ENCODE results near the gene COL4A2. TPM values are rescaled to one million over a fixed set of nuclear protein-coding genes. Genes with fewer than 3 reads are reported as not detected.

Gene COL4A2
- total RNA-seq, 1 experiment from 2014 or later: 74.5 TPM

- H3K9me3 ChIP-seq (ENCODE audit: low read length): no peaks in the 10 kb centered on the region
- H3K4me3 ChIP-seq (ENCODE audit: low read length): no peak overlapping the region
- H3K9me2 ChIP-seq (replicated peaks; ENCODE audit: low read length): no peaks in the 10 kb centered on the region
- H3K4me1 ChIP-seq (ENCODE audit: insufficient read depth, low read length): no peaks in the 10 kb centered on the region
- H3K4me2 ChIP-seq (ENCODE audit: low read length): no peak overlapping the region
- H2AFZ ChIP-seq (ENCODE audit: low read length): no peak overlapping the region
- no peaks in the 10 kb centered on the region for H4K20me1 ChIP-seq (ENCODE audit: low read length)
- no peak overlapping the region for H3K9ac ChIP-seq (ENCODE audit: low read length)
- no peaks in the 10 kb centered on the region for H3K79me2 ChIP-seq (ENCODE audit: low read length)
- no TSS peak for BruUV-seq (replicated peaks)
- no peaks in the 10 kb centered on the region for H3K27me3 ChIP-seq (ENCODE audit: low read length)
- POLR2A ChIA-PET (ENCODE audit: unreplicated experiment): no interaction called here
- ATAC-seq (no peak), DNase-seq (no peak)
- no peaks in the 10 kb centered on the region for H3F3A ChIP-seq (ENCODE audit: low read length, unreplicated experiment)
- intact Hi-C loops (cut with micrococcal nuclease): no loop called here
- H3K36me3 ChIP-seq (ENCODE audit: low read depth, low read length): no peaks in the 10 kb centered on the region
- TF ChIP-seq EZH2 (IDR thresholded peaks at IDR 0.05; ENCODE audit: low read length, unreplicated experiment): no peak
- TF ChIP-seq CTCF (conservative IDR thresholded peaks at IDR 0.05; ENCODE audit: low read depth, low read length): no peak
- TF ChIP-seq EZH2phosphoT487 (IDR thresholded peaks at IDR 0.05; ENCODE audit: borderline replicate concordance, low read length): no peak
- CTCF ChIA-PET: no interaction called here
- no peak overlapping the region for H3K27ac ChIP-seq (ENCODE audit: low read length)
These were observed 124.6 kb downstream of the COL4A2 start for GRCh38 chr13:110431425-110432294.

DNA sequence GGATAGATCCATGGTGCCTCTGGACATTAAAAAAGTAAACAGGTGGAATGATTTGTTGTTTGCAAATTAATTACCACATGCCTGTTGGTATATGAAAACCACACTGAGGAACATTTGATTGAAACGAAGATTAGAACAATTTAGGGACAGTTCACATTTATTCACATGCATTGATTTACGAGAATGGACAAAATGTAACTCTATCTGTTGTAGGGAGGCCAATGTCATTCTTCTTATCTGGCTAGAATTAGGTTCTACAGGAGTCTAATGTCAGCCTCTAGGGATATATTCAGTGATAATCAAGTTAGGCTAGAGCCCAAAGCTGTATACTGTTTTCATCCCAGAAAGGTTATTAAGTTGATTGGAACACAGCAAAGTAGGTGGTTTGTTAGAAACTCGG, 125.4 kb downstream of the COL4A2 start:
- DNase-seq: no peak
- Histone ChIP-seq H3K9me3 (ENCODE audit: low read length) (no peaks in the 10 kb centered on the region), H3K27ac (ENCODE audit: low read length) (no peak overlapping the region), H3K9ac (ENCODE audit: low read length) (no peak overlapping the region), H3K4me2 (ENCODE audit: low read length) (no peak overlapping the region), H3K4me1 (ENCODE audit: insufficient read depth, low read length) (no peaks in the 10 kb centered on the region), H3K27me3 (ENCODE audit: low read length) (no peaks in the 10 kb centered on the region), H2AFZ (ENCODE audit: low read length) (no peak overlapping the region), H3K9me2 (replicated peaks; ENCODE audit: low read length) (no peaks in the 10 kb centered on the region), H3F3A (ENCODE audit: low read length, unreplicated experiment) (no peaks in the 10 kb centered on the region), H4K20me1 (ENCODE audit: low read length) (no peaks in the 10 kb centered on the region), H3K4me3 (ENCODE audit: low read length) (no peak overlapping the region), H3K79me2 (ENCODE audit: low read length) (no peaks in the 10 kb centered on the region), H3K36me3 (ENCODE audit: low read depth, low read length) (no peaks in the 10 kb centered on the region)
- no peak for ATAC-seq
- ChIA-PET POLR2A (ENCODE audit: unreplicated experiment) (no interaction called here), CTCF (no interaction called here)
- intact Hi-C loops (cut with micrococcal nuclease): no loop called here
- BruUV-seq (replicated peaks): no TSS peak
- TF ChIP-seq CTCF (conservative IDR thresholded peaks at IDR 0.05; ENCODE audit: low read depth, low read length) (no peak), EZH2 (IDR thresholded peaks at IDR 0.05; ENCODE audit: low read length, unreplicated experiment) (no peak), EZH2phosphoT487 (IDR thresholded peaks at IDR 0.05; ENCODE audit: borderline replicate concordance, low read length) (no peak)

GRCh38 chr13:110433014-110433413, 125.9 kb downstream of the COL4A2 start:
- ChIA-PET CTCF (no interaction called here), POLR2A (ENCODE audit: unreplicated experiment) (no interaction called here)
- no TSS peak for BruUV-seq (replicated peaks)
- Histone ChIP-seq H4K20me1 (ENCODE audit: low read length) (no peaks in the 10 kb centered on the region), H3K9ac (ENCODE audit: low read length) (no peak overlapping the region), H3K4me1 (ENCODE audit: insufficient read depth, low read length) (no peaks in the 10 kb centered on the region), H3K9me2 (replicated peaks; ENCODE audit: low read length) (no peaks in the 10 kb centered on the region), H3K4me3 (ENCODE audit: low read length) (no peak overlapping the region), H3F3A (ENCODE audit: low read length, unreplicated experiment) (no peaks in the 10 kb centered on the region), H3K36me3 (ENCODE audit: low read depth, low read length) (no peaks in the 10 kb centered on the region), H3K9me3 (ENCODE audit: low read length) (no peaks in the 10 kb centered on the region), H3K27ac (ENCODE audit: low read length) (no peak overlapping the region), H2AFZ (ENCODE audit: low read length) (no peak overlapping the region), H3K27me3 (ENCODE audit: low read length) (no peaks in the 10 kb centered on the region), H3K4me2 (ENCODE audit: low read length) (no peak overlapping the region), H3K79me2 (ENCODE audit: low read length) (no peaks in the 10 kb centered on the region)
- ATAC-seq (no peak), DNase-seq (no peak)
- intact Hi-C loops (cut with micrococcal nuclease): no loop called here
- TF ChIP-seq EZH2 (IDR thresholded peaks at IDR 0.05; ENCODE audit: low read length, unreplicated experiment) (no peak), EZH2phosphoT487 (IDR thresholded peaks at IDR 0.05; ENCODE audit: borderline replicate concordance, low read length) (no peak), CTCF (conservative IDR thresholded peaks at IDR 0.05; ENCODE audit: low read depth, low read length) (no peak)
